Common myeloid progenitor, CD34-positive (primary cell): ENCODE data around the gene ERVK3-1. TPM values are rescaled to one million over a fixed set of nuclear protein-coding genes. Genes with fewer than 3 reads are reported as not detected.
"Not testable (repeated sequence)": the region's sequence is repeated elsewhere in the genome, so short reads cannot be mapped to it uniquely, and the experiment has no call there.

ENCODE experiments used
- CTCF ChIA-PET: fragments of 350-600 bp; sonication (Branson Sonifier 250); formaldehyde crosslinking; loops from one replicate; lab custom pipeline; 2021; ENCODE audit warnings: antibody characterized with exemption; lab: Charles Lee
- POLR2A ChIA-PET: fragments of 350-600 bp; sonication (Branson Sonifier 250); formaldehyde crosslinking; loops from one replicate; lab custom pipeline; 2021; ENCODE audit warnings: antibody characterized with exemption; lab: Charles Lee
- DNase-seq, 3 donors: peaks; one replicate each; pipeline versions ENCODE4 v3.0.0 to v3.0.0-alpha.2; 2013
- H3K27ac ChIP-seq, 2 experiments: 1 replicate in 1 of 2; 2 replicates in 1 of 2; pipeline ENCODE4 v1.7.0; 2013; ENCODE audit warnings: inconsistent platforms in 2 of 2, low read length in 2 of 2, mild to moderate bottlenecking in 2 of 2, low read depth in 1 of 2, moderate library complexity in 1 of 2; ENCODE audit not compliant: severe bottlenecking in 2 of 2, insufficient read depth in 1 of 2, poor library complexity in 1 of 2
- H3K27me3 ChIP-seq, 5 experiments: replicated peaks in 2 of 5; 1 replicate in 3 of 5; 2 replicates in 2 of 5; pipeline versions ENCODE4 v1.6.1 to v1.7.0; 2013; ENCODE audit warnings: low read length in 4 of 5, mild to moderate bottlenecking in 2 of 5, moderate library complexity in 2 of 5, inconsistent platforms in 1 of 5; ENCODE audit not compliant: insufficient read depth in 5 of 5, control insufficient read depth in 4 of 5
- H3K36me3 ChIP-seq, 4 experiments: 1 replicate in 2 of 4; 2 replicates in 2 of 4; pipeline versions ENCODE4 v1.6.1 to v1.7.0; 2013; ENCODE audit warnings: low read length in 3 of 4, control low read depth in 1 of 4, mild to moderate bottlenecking in 1 of 4; ENCODE audit not compliant: control insufficient read depth in 4 of 4, insufficient read depth in 4 of 4
- H3K4me1 ChIP-seq, 4 experiments: 1 replicate in 3 of 4; 2 replicates in 1 of 4; pipeline versions ENCODE4 v1.6.1 to v1.7.1; 2013; ENCODE audit warnings: low read length in 3 of 4, mild to moderate bottlenecking in 3 of 4, control low read depth in 1 of 4, inconsistent platforms in 1 of 4, moderate library complexity in 1 of 4; ENCODE audit not compliant: control insufficient read depth in 4 of 4, insufficient read depth in 4 of 4; ENCODE audit errors: control extremely low read depth in 1 of 4
- H3K4me3 ChIP-seq, 7 experiments: 1 replicate in 4 of 7; 2 replicates in 3 of 7; pipeline versions ENCODE4 v1.5.1 to v1.7.0; 2013; ENCODE audit warnings: mild to moderate bottlenecking in 7 of 7, low read length in 6 of 7, moderate library complexity in 6 of 7, inconsistent platforms in 2 of 7, low read depth in 2 of 7, control low read depth in 1 of 7; ENCODE audit not compliant: insufficient read depth in 4 of 7, control insufficient read depth in 1 of 7; ENCODE audit errors: extremely low read depth in 1 of 7
- H3K9me3 ChIP-seq, 5 experiments: 1 replicate in 4 of 5; 2 replicates in 1 of 5; pipeline versions ENCODE4 v1.6.1 to v1.7.1; 2013; ENCODE audit warnings: low read length in 4 of 5, mild to moderate bottlenecking in 2 of 5, inconsistent platforms in 1 of 5, low read depth in 1 of 5, moderate library complexity in 1 of 5; ENCODE audit not compliant: control insufficient read depth in 4 of 5, insufficient read depth in 2 of 5; ENCODE audit errors: control extremely low read depth in 1 of 5
- WGBS: methylation state at CpG from one replicate; pipeline ENCODE4 v1.1.5; 2013; ENCODE audit not compliant: insufficient coverage; 5-methylcytosine and 5-hydroxymethylcytosine counted together
- polyA plus RNA-seq: library from polyadenylated mRNA; unstranded; fragments of 120-200 nt; gene quantifications from one replicate; pipeline ENCODE4 v1.2.1, GENCODE V29; 2013

The ERVK3-1 gene
- 87.7 TPM for polyA plus RNA-seq

- H3K9me3 ChIP-seq, result peaks cover 4 to 27% (median 23%) of the 10 kb centered on the region in 5 experiments
- peaks cover 23 to 63% (median 53%) of the 10 kb centered on the region in 4 experiments for H3K36me3 ChIP-seq
- H3K27me3 ChIP-seq, result no peaks in the 10 kb centered on the region
- WGBS, result 0% methylated on average over 27 of the region's 55 CpGs
- peak; percentile 99 to 100 (median 99) for DNase-seq
- peak within 1 kb of the TSS; percentile 96 to 98 for H3K27ac ChIP-seq
- peak within 1 kb of the TSS; percentile 76 to 96 (median 89) for H3K4me3 ChIP-seq
- peaks cover 0 to 17% (median 14%) of the 10 kb centered on the region in 4 experiments for H3K4me1 ChIP-seq
- CTCF ChIA-PET, result interaction anchor here (0.9 kb wide), 1 partner anchor 21 kb away, joined by 3 read pairs; the partner anchor contains the start of gene ZSCAN22
- POLR2A ChIA-PET, result interaction anchor here (0.5 to 1.7 kb wide), 9 partner anchors 9 to 77 kb away, joined by 3 to 7 read pairs (median 3); partner anchors contain the start of genes ZNF544 and ZSCAN22
Observed at GRCh38 chr19:58305065-58305931, at the start of gene ERVK3-1. Gene ERVK3-1 (plus strand): TSS chr19:58305377. CDS start chr19:58312169, 6,792 bp downstream.

GRCh38 chr19:58258259-58258658, 46.9 kb upstream of the ERVK3-1 start:
- DNase-seq, H3K27ac ChIP-seq, CTCF ChIA-PET, POLR2A ChIA-PET, H3K4me1 ChIP-seq, H3K27me3 ChIP-seq: not testable (repeated sequence)
- H3K36me3 ChIP-seq, result peaks cover 39 to 96% (median 79%) of the 10 kb centered on the region in 4 experiments
- 90% methylated on average over 2 of the region's 4 CpGs for WGBS
- H3K9me3 ChIP-seq, result peaks cover 14 to 95% (median 92%) of the 10 kb centered on the region in 5 experiments
- H3K4me3 ChIP-seq, result peak overlapping the region in 1 of 7 experiments; percentile 2

- H3K36me3 ChIP-seq, result peaks cover 24 to 82% (median 56%) of the 10 kb centered on the region in 4 experiments
- H3K4me1 ChIP-seq, result no peaks in the 10 kb centered on the region
- ChIA-PET CTCF (no interaction called here), POLR2A (no interaction called here)
- H3K9me3 ChIP-seq, result peaks cover 17 to 96% (median 94%) of the 10 kb centered on the region in 5 experiments
- DNase-seq, result no peak
- H3K4me3 ChIP-seq, result peak overlapping the region in 1 of 7 experiments; percentile 48
- H3K27me3 ChIP-seq, result no peaks in the 10 kb centered on the region
- 86% methylated on average over 2 of the region's 3 CpGs for WGBS
- H3K27ac ChIP-seq, result no peak overlapping the region
Observed at GRCh38 chr19:58261600-58261967, 43.6 kb upstream of the ERVK3-1 start.

GRCh38 chr19:58261968-58262921, 42.9 kb upstream of the ERVK3-1 start:
- Histone ChIP-seq H3K27ac (no peak overlapping the region), H3K4me3 (peak overlapping the region in 3 of 7 experiments; percentile 10 to 48 (median 36)), H3K36me3 (peaks cover 23 to 79% (median 55%) of the 10 kb centered on the region in 4 experiments), H3K4me1 (no peaks in the 10 kb centered on the region), H3K27me3 (no peaks in the 10 kb centered on the region), H3K9me3 (peaks cover 17 to 97% (median 94%) of the 10 kb centered on the region in 5 experiments)
- ChIA-PET POLR2A (no interaction called here), CTCF (no interaction called here)
- WGBS, result 96% methylated on average over 19 of the region's 19 CpGs
- no peak for DNase-seq

- CTCF ChIA-PET, result no interaction called here
- Histone ChIP-seq H3K27me3 (no peaks in the 10 kb centered on the region), H3K4me1 (no peaks in the 10 kb centered on the region), H3K36me3 (peaks cover 19 to 72% (median 49%) of the 10 kb centered on the region in 4 experiments), H3K27ac (no peak overlapping the region), H3K4me3 (peak overlapping the region in 2 of 7 experiments; percentile 10 to 48), H3K9me3 (peaks cover 17 to 93% (median 93%) of the 10 kb centered on the region in 5 experiments)
- DNase-seq, result no peak
- POLR2A ChIA-PET, result no interaction called here
- WGBS, result 100% methylated on average over 7 of the region's 7 CpGs
Observed at GRCh38 chr19:58262922-58263296, 42.3 kb upstream of the ERVK3-1 start.

GRCh38 chr19:58265100-58265499, 40.1 kb upstream of the ERVK3-1 start:
- Histone ChIP-seq H3K36me3 (peaks cover 9 to 50% (median 33%) of the 10 kb centered on the region in 4 experiments), H3K9me3 (peaks cover 17 to 85% (median 82%) of the 10 kb centered on the region in 5 experiments), H3K27me3 (no peaks in the 10 kb centered on the region), H3K4me1 (no peaks in the 10 kb centered on the region), H3K4me3 (peak overlapping the region in 1 of 7 experiments; percentile 48), H3K27ac (no peak overlapping the region)
- DNase-seq, result no peak
- CTCF ChIA-PET, result no interaction called here
- POLR2A ChIA-PET, result no interaction called here
- 100% methylated on average over 2 of the region's 3 CpGs for WGBS
